OCI-LY7 (cell line): ENCODE data around the gene CATSPERD. TPM values are rescaled to one million over a fixed set of nuclear protein-coding genes. Genes with fewer than 3 reads are reported as not detected.

Experiments used
- BruUV-seq: library from RNA; stranded (reverse); fragments of 400-500 nt; replicated peaks from 2 replicates; lab custom pipeline; 2021; lab: Mats Ljungman, UMichigan
- CTCF ChIA-PET: fragments of 300-600 bp; sonication (Branson Sonifier 250); formaldehyde crosslinking; loops from one replicate; lab custom pipeline; 2022; ENCODE audit warnings: antibody characterized with exemption; ENCODE audit not compliant: unreplicated experiment; lab: Charles Lee
- POLR2A ChIA-PET: fragments of 300-600 bp; sonication (Branson Sonifier 250); formaldehyde crosslinking; loops from one replicate; lab custom pipeline; 2022; ENCODE audit warnings: antibody characterized with exemption; lab: Charles Lee
- DNase-seq: peaks from one replicate; pipeline ENCODE4 v3.0.0-alpha.2; 2015; ENCODE audit warnings: low spot score
- H2AFZ ChIP-seq: fragments of 200-600 bp; sonication (generic), shearing (Covaris generic); 2 replicates; pipeline ENCODE4 v1.6.1; 2014; ENCODE audit warnings: mild to moderate bottlenecking, antibody characterized with exemption, low read length, moderate library complexity
- H3K27ac ChIP-seq: fragments of 200-600 bp; sonication (generic); 2 replicates; pipeline ENCODE4 v1.5.1; 2014; ENCODE audit warnings: mixed run types, low read depth, mild to moderate bottlenecking, moderate library complexity, low read length, inconsistent platforms; ENCODE audit not compliant: poor library complexity, severe bottlenecking
- H3K36me3 ChIP-seq: fragments of 200-600 bp; sonication (generic); 2 replicates; pipeline ENCODE4 v1.6.1; 2014; ENCODE audit warnings: mild to moderate bottlenecking, antibody characterized with exemption, low read length, moderate library complexity, mixed read lengths; ENCODE audit not compliant: insufficient read depth
- H3K4me1 ChIP-seq: fragments of 200-600 bp; sonication (generic); 2 replicates; pipeline ENCODE4 v1.5.1; 2014; ENCODE audit warnings: mild to moderate bottlenecking, low read length; ENCODE audit not compliant: insufficient read depth, poor library complexity, severe bottlenecking
- H3K4me2 ChIP-seq: fragments of 200-600 bp; sonication (generic); 2 replicates; pipeline ENCODE4 v1.6.1; 2014; ENCODE audit warnings: mild to moderate bottlenecking, low read length
- H3K4me3 ChIP-seq: fragments of 200-600 bp; sonication (generic); 2 replicates; pipeline ENCODE4 v1.5.1; 2014; ENCODE audit warnings: mild to moderate bottlenecking, low read depth, low read length; ENCODE audit not compliant: poor library complexity, severe bottlenecking
- H3K79me2 ChIP-seq: fragments of 200-600 bp; sonication (generic); 2 replicates; pipeline ENCODE4 v1.6.1; 2016; ENCODE audit warnings: low read depth, mild to moderate bottlenecking, low read length, moderate library complexity, mixed read lengths; ENCODE audit not compliant: insufficient read depth
- H3K9me2 ChIP-seq: fragments of 200-600 bp; sonication (generic); 2 replicates; pipeline ENCODE4 v1.6.1; 2016; ENCODE audit warnings: mild to moderate bottlenecking, low read length, mixed read lengths; ENCODE audit not compliant: insufficient read depth
- H3K9me3 ChIP-seq: fragments of 200-600 bp; sonication (generic); 2 replicates; pipeline ENCODE4 v1.6.1; 2014; ENCODE audit warnings: mild to moderate bottlenecking, mixed run types, low read length, mixed read lengths
- H4K20me1 ChIP-seq: fragments of 200-600 bp; sonication (generic); 2 replicates; pipeline ENCODE4 v1.6.1; 2014; ENCODE audit warnings: mild to moderate bottlenecking, antibody characterized with exemption, low read length, moderate library complexity, mixed read lengths; ENCODE audit not compliant: insufficient read depth
- EZH2phosphoT487 ChIP-seq: fragments of 200-600 bp; sonication (generic); IDR thresholded peaks from 2 replicates; pipeline ENCODE4 v1.6.1; 2018; ENCODE audit warnings: low read depth, borderline replicate concordance, mild to moderate bottlenecking, mixed run types, antibody characterized with exemption, low read length, moderate library complexity, mixed read lengths
- intact Hi-C: fragments of 100-400 bp; cut with micrococcal nuclease; formaldehyde crosslinking; loops from one replicate; pipeline ENCODE4 v1.10.0; 2022; ENCODE audit not compliant: unreplicated experiment
- total RNA-seq, 2 experiments: library from RNA; depleted of rRNA in 1 of 2; stranded (reverse); fragments of >200 nt in 1 of 2; shearing (Covaris generic) in 1 of 2; gene quantifications; 2 replicates each; pipeline ENCODE4 v1.2.3, GENCODE V29; 2014 to 2022
- TF ChIP-seq, protein P1 (sequence below): fragments of 200-600 bp; sonication (generic); conservative IDR thresholded peaks from 2 replicates; pipeline ENCODE4 v1.5.1; 2014; ENCODE audit warnings: mild to moderate bottlenecking, antibody characterized with exemption, low read length, moderate library complexity, mixed read lengths

CATSPERD gene
- total RNA-seq, 2 experiments from 2014 or later: not detected

DNA sequence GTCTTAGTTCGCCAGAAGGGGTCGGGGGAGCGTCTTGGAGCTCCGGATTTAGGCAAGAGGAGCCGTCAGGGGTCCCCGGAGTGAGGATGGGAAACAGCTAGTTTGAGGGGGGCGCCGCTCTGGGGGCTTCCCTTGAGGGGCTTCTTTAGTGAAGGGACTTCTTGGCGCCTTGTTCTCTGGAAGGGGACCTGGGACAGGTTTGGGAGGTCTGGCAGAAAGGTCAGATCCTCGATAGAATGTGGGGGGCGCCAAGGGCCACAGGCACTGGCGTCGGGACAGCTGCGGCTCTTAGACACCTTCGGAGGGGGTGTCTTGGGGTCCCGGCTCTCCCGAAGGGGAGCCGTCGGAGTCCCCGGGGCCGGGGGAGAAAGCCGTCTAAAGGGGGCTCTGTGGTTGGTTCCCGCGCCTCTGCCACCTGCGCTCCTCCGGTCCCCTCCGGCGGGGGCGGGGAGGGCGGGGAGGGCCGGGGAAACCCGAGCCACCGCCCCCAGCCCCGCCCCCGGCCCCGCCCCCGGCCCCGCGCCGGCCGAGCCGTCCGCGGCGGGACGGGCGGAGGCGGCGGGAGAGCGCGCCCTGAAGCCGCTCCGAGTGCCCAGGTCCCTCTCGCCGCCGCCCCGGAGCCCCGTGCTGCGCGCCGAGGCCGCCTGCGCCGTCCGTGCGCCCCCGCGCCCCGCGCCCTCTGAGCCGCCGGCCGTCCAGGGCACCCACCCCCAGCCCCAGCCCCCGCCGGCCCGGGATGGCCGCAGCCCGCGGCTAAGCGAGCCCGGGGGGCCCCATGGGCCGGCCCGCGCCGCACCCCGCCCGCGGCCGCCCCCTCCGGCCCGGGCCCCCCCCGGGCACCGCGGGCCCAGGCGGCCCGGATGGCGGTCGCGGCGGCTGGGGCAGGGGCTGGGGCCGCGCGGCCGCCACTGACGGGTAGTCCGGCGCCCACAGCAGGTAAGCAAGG lies 84.4 kb downstream of the CATSPERD start, which contains the start of gene NRTN:
TSS of gene NRTN (plus strand) at position 552 of the 946 bp plus-strand sequence. CDS start 19,099 bp downstream, outside the sequence.
- Histone ChIP-seq H3K79me2 (no peaks in the 10 kb centered on the region), H3K36me3 (no peaks in the 10 kb centered on the region), H3K9me2 (no peaks in the 10 kb centered on the region), H3K4me2 (peak within 1 kb of the TSS; percentile 87), H3K4me1 (peaks cover 17% of the 10 kb centered on the region), H3K4me3 (peak within 1 kb of the TSS; percentile 55), H2AFZ (peak within 1 kb of the TSS; percentile 93), H4K20me1 (no peaks in the 10 kb centered on the region), H3K27ac (no peak within 1 kb of the TSS), H3K9me3 (no peaks in the 10 kb centered on the region)
- no TSS peak for BruUV-seq
- peak; percentile 67 for DNase-seq
- TF ChIP-seq, protein P1, sequence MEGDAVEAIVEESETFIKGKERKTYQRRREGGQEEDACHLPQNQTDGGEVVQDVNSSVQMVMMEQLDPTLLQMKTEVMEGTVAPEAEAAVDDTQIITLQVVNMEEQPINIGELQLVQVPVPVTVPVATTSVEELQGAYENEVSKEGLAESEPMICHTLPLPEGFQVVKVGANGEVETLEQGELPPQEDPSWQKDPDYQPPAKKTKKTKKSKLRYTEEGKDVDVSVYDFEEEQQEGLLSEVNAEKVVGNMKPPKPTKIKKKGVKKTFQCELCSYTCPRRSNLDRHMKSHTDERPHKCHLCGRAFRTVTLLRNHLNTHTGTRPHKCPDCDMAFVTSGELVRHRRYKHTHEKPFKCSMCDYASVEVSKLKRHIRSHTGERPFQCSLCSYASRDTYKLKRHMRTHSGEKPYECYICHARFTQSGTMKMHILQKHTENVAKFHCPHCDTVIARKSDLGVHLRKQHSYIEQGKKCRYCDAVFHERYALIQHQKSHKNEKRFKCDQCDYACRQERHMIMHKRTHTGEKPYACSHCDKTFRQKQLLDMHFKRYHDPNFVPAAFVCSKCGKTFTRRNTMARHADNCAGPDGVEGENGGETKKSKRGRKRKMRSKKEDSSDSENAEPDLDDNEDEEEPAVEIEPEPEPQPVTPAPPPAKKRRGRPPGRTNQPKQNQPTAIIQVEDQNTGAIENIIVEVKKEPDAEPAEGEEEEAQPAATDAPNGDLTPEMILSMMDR: no peak
- TF ChIP-seq EZH2phosphoT487: no peak
- ChIA-PET CTCF (interaction anchor here (0.7 to 1.5 kb wide), 8 partner anchors 20 to 218 kb away, joined by 3 to 12 read pairs (median 4); partner anchors contain the start of genes NDUFA11 and VMAC), POLR2A (interaction anchor here (0.6 to 1.0 kb wide), 4 partner anchors 15 to 1651 kb away, joined by 3 to 5 read pairs (median 4); no protein-coding TSS in a partner anchor)
- intact Hi-C loops: loop anchor here (1.0 kb wide), 3 partner anchors 22 to 218 kb away; no protein-coding TSS in a partner anchor

DNA sequence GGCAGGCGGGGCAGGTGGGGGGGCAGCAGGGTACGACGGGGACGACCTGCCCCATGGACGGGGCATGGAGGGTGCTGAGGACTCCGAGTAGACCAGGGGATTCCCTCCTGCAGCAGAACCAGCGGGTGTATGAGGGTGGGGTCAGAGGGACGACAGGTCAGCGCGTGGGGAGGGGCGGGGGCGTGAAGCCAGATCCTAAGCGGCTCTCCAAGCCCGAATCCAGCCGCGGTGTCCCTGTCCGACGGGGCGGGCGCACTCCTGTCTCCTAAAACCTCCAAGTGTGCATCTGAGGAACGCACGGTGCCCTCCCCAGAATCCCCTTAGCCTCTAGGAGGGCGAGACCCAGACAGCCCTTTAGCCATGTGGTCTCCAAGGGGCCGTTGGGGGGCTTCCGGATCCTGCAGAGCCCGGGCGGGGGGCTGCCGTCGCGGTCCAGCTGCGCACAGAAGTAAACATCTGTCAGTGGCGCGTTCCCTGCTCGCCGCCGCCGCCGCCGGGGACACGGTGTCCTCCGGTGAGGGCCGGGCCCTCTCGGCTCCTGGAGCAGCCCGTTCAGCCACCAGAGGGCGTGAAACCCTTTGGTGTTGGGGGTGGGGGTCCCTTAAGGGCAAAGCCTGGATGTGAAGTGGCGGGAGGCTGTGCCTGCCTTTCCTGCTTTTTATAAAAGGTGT lies 85.2 kb downstream of the CATSPERD start:
- H3K4me3 ChIP-seq: peak overlapping the region; percentile 42
- intact Hi-C loops: no loop called here
- POLR2A ChIA-PET: no interaction called here
- no peaks in the 10 kb centered on the region for H4K20me1 ChIP-seq
- no TSS peak for BruUV-seq
- peak overlapping the region; percentile 49 for H3K4me2 ChIP-seq
- no peaks in the 10 kb centered on the region for H3K9me3 ChIP-seq
- H3K4me1 ChIP-seq: peaks cover 17% of the 10 kb centered on the region
- no peaks in the 10 kb centered on the region for H3K36me3 ChIP-seq
- H2AFZ ChIP-seq: no peak overlapping the region
- H3K79me2 ChIP-seq: no peaks in the 10 kb centered on the region
- TF ChIP-seq, protein P1: peak; percentile 86
- no peak for TF ChIP-seq EZH2phosphoT487
- no peaks in the 10 kb centered on the region for H3K9me2 ChIP-seq
- peak; percentile 80 for DNase-seq
- CTCF ChIA-PET: no interaction called here
- H3K27ac ChIP-seq: no peak overlapping the region
